ENCODE data around the gene PBX4.

Gene PBX4

GRCh38 chr19:19545707-19546106 is 72.8 kb downstream of the PBX4 start:
- Histone ChIP-seq H3K4me1 (ENCODE audit: insufficient read depth, insufficient read length) (peaks cover 30% of the 10 kb centered on the region), H3K36me3 (ENCODE audit: insufficient read depth, insufficient read length, low read length) (peaks cover 42% of the 10 kb centered on the region), H3K9ac (ENCODE audit: insufficient read length, low read depth) (no peak overlapping the region), H3K9me3 (ENCODE audit: insufficient read depth, low read length) (no peaks in the 10 kb centered on the region), H3K4me3 (ENCODE audit: insufficient read length, low read depth) (no peak overlapping the region), H3K27me3 (ENCODE audit: insufficient read depth, insufficient read length) (peaks cover 1% of the 10 kb centered on the region)
- no peak for DNase-seq (ENCODE audit: low read depth, low spot score)
- TF ChIP-seq YY1 (IDR thresholded peaks at IDR 0.05; ENCODE audit: insufficient read depth, insufficient read length) (no peak), SUZ12 (IDR thresholded peaks at IDR 0.05; ENCODE audit: extremely low read depth, insufficient read depth, insufficient read length) (no peak), ZNF274 (IDR thresholded peaks at IDR 0.05; ENCODE audit: low read depth, low read length) (no peak)

- Histone ChIP-seq H3K27me3 (ENCODE audit: insufficient read depth, insufficient read length) (peaks cover 4% of the 10 kb centered on the region), H3K9me3 (ENCODE audit: insufficient read depth, low read length) (no peaks in the 10 kb centered on the region), H3K36me3 (ENCODE audit: insufficient read depth, insufficient read length, low read length) (peaks cover 42% of the 10 kb centered on the region), H3K4me3 (ENCODE audit: insufficient read length, low read depth) (no peak overlapping the region), H3K9ac (ENCODE audit: insufficient read length, low read depth) (no peak overlapping the region), H3K4me1 (ENCODE audit: insufficient read depth, insufficient read length) (peaks cover 30% of the 10 kb centered on the region)
- no peak for TF ChIP-seq SUZ12 (IDR thresholded peaks at IDR 0.05; ENCODE audit: extremely low read depth, insufficient read depth, insufficient read length)
- no peak for TF ChIP-seq YY1 (IDR thresholded peaks at IDR 0.05; ENCODE audit: insufficient read depth, insufficient read length)
- TF ChIP-seq ZNF274 (IDR thresholded peaks at IDR 0.05; ENCODE audit: low read depth, low read length) = no peak
- DNase-seq (ENCODE audit: low read depth, low spot score) = no peak
These were observed 73.4 kb downstream of the PBX4 start for GRCh38 chr19:19544954-19545591.

GRCh38 chr19:19544257-19544953 is 74.1 kb downstream of the PBX4 start:
- peaks cover 7% of the 10 kb centered on the region for H3K27me3 ChIP-seq (ENCODE audit: insufficient read depth, insufficient read length)
- no peak for DNase-seq (ENCODE audit: low read depth, low spot score)

GRCh38 chr19:19543640-19544039 is 74.8 kb downstream of the PBX4 start:
- H3K27me3 ChIP-seq (ENCODE audit: insufficient read depth, insufficient read length) = peaks cover 7% of the 10 kb centered on the region
- no peak overlapping the region for H3K9ac ChIP-seq (ENCODE audit: insufficient read length, low read depth)
- H3K9me3 ChIP-seq (ENCODE audit: insufficient read depth, low read length) = no peaks in the 10 kb centered on the region
- H3K4me1 ChIP-seq (ENCODE audit: insufficient read depth, insufficient read length) = peaks cover 35% of the 10 kb centered on the region
- no peak overlapping the region for H3K4me3 ChIP-seq (ENCODE audit: insufficient read length, low read depth)
- H3K36me3 ChIP-seq (ENCODE audit: insufficient read depth, insufficient read length, low read length) = peaks cover 42% of the 10 kb centered on the region
- TF ChIP-seq ZNF274 (IDR thresholded peaks at IDR 0.05; ENCODE audit: low read depth, low read length) = no peak
- DNase-seq (ENCODE audit: low read depth, low spot score) = no peak

More at GRCh38 chr19:19544257-19544953, 74.1 kb downstream of the PBX4 start:
- Histone ChIP-seq H3K9me3 (ENCODE audit: insufficient read depth, low read length) (no peaks in the 10 kb centered on the region), H3K4me3 (ENCODE audit: insufficient read length, low read depth) (no peak overlapping the region), H3K9ac (ENCODE audit: insufficient read length, low read depth) (no peak overlapping the region), H3K4me1 (ENCODE audit: insufficient read depth, insufficient read length) (peaks cover 31% of the 10 kb centered on the region), H3K36me3 (ENCODE audit: insufficient read depth, insufficient read length, low read length) (peaks cover 42% of the 10 kb centered on the region)
- TF ChIP-seq SUZ12 (IDR thresholded peaks at IDR 0.05; ENCODE audit: extremely low read depth, insufficient read depth, insufficient read length) (no peak), YY1 (IDR thresholded peaks at IDR 0.05; ENCODE audit: insufficient read depth, insufficient read length) (no peak), ZNF274 (IDR thresholded peaks at IDR 0.05; ENCODE audit: low read depth, low read length) (no peak)

- Histone ChIP-seq H3K4me1 (ENCODE audit: insufficient read depth, insufficient read length) (peaks cover 37% of the 10 kb centered on the region), H3K36me3 (ENCODE audit: insufficient read depth, insufficient read length, low read length) (peaks cover 42% of the 10 kb centered on the region), H3K4me3 (ENCODE audit: insufficient read length, low read depth) (no peak overlapping the region), H3K27me3 (ENCODE audit: insufficient read depth, insufficient read length) (peaks cover 7% of the 10 kb centered on the region), H3K9me3 (ENCODE audit: insufficient read depth, low read length) (no peaks in the 10 kb centered on the region), H3K9ac (ENCODE audit: insufficient read length, low read depth) (no peak overlapping the region)
- no peak for DNase-seq (ENCODE audit: low read depth, low spot score)
- no peak for TF ChIP-seq YY1 (IDR thresholded peaks at IDR 0.05; ENCODE audit: insufficient read depth, insufficient read length)
- TF ChIP-seq ZNF274 (IDR thresholded peaks at IDR 0.05; ENCODE audit: low read depth, low read length) = no peak
- no peak for TF ChIP-seq SUZ12 (IDR thresholded peaks at IDR 0.05; ENCODE audit: extremely low read depth, insufficient read depth, insufficient read length)
These were observed 75.4 kb downstream of the PBX4 start for GRCh38 chr19:19543101-19543500.

- no peak overlapping the region for H3K9ac ChIP-seq (ENCODE audit: insufficient read length, low read depth)
These were observed 76.0 kb downstream of the PBX4 start for GRCh38 chr19:19542507-19542906.

GRCh38 chr19:19541616-19542015 is 76.9 kb downstream of the PBX4 start:
- no peak for DNase-seq (ENCODE audit: low read depth, low spot score)
- Histone ChIP-seq H3K9ac (ENCODE audit: insufficient read length, low read depth) (no peak overlapping the region), H3K27me3 (ENCODE audit: insufficient read depth, insufficient read length) (peaks cover 7% of the 10 kb centered on the region), H3K4me1 (ENCODE audit: insufficient read depth, insufficient read length) (peaks cover 33% of the 10 kb centered on the region), H3K4me3 (ENCODE audit: insufficient read length, low read depth) (no peak overlapping the region), H3K36me3 (ENCODE audit: insufficient read depth, insufficient read length, low read length) (peaks cover 39% of the 10 kb centered on the region), H3K9me3 (ENCODE audit: insufficient read depth, low read length) (no peaks in the 10 kb centered on the region)
- TF ChIP-seq SUZ12 (IDR thresholded peaks at IDR 0.05; ENCODE audit: extremely low read depth, insufficient read depth, insufficient read length) = no peak

More at GRCh38 chr19:19542507-19542906, 76.0 kb downstream of the PBX4 start:
- Histone ChIP-seq H3K36me3 (ENCODE audit: insufficient read depth, insufficient read length, low read length) (peaks cover 42% of the 10 kb centered on the region), H3K4me3 (ENCODE audit: insufficient read length, low read depth) (no peak overlapping the region), H3K4me1 (ENCODE audit: insufficient read depth, insufficient read length) (peaks cover 37% of the 10 kb centered on the region), H3K9me3 (ENCODE audit: insufficient read depth, low read length) (no peaks in the 10 kb centered on the region), H3K27me3 (ENCODE audit: insufficient read depth, insufficient read length) (peaks cover 7% of the 10 kb centered on the region)
- TF ChIP-seq ZNF274 (IDR thresholded peaks at IDR 0.05; ENCODE audit: low read depth, low read length) (no peak), YY1 (IDR thresholded peaks at IDR 0.05; ENCODE audit: insufficient read depth, insufficient read length) (no peak), SUZ12 (IDR thresholded peaks at IDR 0.05; ENCODE audit: extremely low read depth, insufficient read depth, insufficient read length) (no peak)
- DNase-seq (ENCODE audit: low read depth, low spot score) = no peak

Data from NT2/D1 (cell line).